GM18870 (cell line): ENCODE results near the gene POM121C.
"Not testable (repeated sequence)": the region's sequence is repeated elsewhere in the genome, so short reads cannot be mapped to it uniquely, and the experiment has no call there.

Experiments
- ATAC-seq: cut with Tn5 transposase; IDR thresholded peaks from one replicate; pipeline ENCODE4 v1.9.1; 2021; ENCODE audit warnings: moderate library complexity; ENCODE audit not compliant: unreplicated experiment

Gene POM121C

DNA sequence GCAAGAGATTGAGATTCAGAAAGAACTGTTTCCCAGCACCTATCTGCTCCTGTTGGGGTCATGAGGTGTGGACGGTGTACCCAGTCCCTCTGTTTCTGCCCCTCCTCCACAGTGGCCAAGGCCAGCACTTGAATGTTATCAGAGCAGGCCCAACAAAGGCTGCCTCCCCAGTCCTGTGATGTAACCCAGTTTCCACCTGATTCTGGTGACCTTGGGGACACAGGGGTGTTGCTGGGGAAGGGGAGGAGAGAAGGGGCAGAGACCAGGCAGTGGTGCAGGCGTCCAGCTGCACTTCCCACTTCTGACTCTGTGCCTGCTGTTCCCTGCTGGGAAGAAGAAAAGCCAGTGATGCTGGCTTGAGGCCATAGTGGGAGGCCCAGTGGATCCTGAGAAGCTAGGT, 88.2 kb downstream of the POM121C start:
- not testable (repeated sequence) for ATAC-seq

- ATAC-seq: not testable (repeated sequence)
These were observed 90.8 kb downstream of the POM121C start, which contains the start of gene TRIM73 for GRCh38 chr7:75395329-75395728. TRIM73 (plus strand) TSS chr7:75395629; CDS start chr7:75398934, 3,305 bp downstream.

GRCh38 chr7:75393194-75393593, 92.9 kb downstream of the POM121C start:
- ATAC-seq: not testable (repeated sequence)

DNA sequence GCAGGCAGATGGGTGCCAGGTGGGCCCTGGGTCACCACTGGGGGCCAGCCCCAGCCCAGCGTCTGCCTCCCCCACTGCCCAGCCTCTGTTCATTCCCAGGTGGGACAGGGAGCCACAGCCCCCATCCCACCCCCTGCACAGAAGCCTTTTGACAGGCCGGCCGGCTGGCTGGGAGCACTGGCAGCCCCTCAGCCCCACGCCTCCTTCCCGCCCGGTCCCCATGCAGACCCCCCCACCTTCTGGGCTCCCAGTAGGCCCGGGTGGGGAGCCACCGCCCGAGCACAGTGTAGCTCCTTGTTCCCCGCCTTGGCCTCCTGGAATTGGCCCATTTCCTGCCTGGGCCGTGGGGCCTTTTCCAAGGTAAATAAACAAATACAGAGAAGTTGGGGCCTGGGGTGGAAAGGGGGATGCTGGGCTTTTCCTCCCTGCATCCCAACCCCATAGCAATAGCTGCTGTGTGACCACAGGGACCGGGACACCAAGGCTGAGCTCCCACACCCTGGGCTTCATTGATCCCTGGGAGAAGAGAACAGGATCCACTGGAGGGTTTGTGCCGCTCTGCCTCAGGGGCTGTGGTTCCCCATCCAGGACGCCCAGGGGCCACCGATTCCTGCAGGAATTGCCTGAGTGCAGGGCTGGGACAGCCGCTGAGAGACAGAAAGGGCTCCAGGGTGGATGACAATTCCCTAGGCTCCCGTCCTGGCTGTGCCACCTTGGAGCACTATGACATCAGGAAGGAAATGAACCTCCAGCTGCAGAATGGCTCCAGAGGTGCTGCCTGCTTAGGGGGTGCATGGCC, 111.4 kb downstream of the POM121C start:
- ATAC-seq: not testable (repeated sequence)

GRCh38 chr7:75374144-75374518, 112.0 kb downstream of the POM121C start:
- ATAC-seq: not testable (repeated sequence)

GRCh38 chr7:75367313-75367712, 118.8 kb downstream of the POM121C start:
- not testable (repeated sequence) for ATAC-seq
